HG03045 (cell line): ENCODE results near the gene UGT1A10.

ENCODE experiments used
- ATAC-seq: cut with Tn5 transposase; IDR thresholded peaks from one replicate; pipeline ENCODE4 v1.9.1; 2021; ENCODE audit warnings: mild to moderate bottlenecking, moderate library complexity; ENCODE audit not compliant: unreplicated experiment

Gene UGT1A10

DNA sequence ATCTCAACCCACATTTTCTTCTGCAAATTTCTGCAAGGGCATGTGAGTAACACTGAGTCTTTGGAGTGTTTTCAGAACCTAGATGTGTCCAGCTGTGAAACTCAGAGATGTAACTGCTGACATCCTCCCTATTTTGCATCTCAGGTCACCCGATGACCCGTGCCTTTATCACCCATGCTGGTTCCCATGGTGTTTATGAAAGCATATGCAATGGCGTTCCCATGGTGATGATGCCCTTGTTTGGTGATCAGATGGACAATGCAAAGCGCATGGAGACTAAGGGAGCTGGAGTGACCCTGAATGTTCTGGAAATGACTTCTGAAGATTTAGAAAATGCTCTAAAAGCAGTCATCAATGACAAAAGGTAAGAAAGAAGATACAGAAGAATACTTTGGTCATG, 131.8 kb downstream of the UGT1A10 start:
- no peak for ATAC-seq

DNA sequence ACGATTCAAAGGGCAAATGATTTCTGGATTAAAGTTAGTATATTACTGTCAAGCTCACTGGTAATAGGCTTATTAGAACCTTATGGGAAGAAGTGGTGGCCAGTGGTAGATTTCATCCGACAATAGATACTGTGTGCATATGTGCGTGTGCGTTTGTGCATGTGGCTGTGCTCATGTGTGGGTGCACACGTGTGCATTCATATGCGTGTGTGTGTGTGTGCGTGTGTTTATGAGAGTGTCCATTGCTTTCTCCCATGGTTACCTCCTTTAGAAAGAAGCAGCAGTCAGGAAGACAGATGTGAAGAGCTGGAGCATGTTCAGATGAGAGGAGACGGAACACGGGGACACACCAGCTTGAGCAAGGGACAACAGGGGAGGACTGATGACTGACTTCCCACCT, 133.0 kb downstream of the UGT1A10 start:
- no peak for ATAC-seq

DNA sequence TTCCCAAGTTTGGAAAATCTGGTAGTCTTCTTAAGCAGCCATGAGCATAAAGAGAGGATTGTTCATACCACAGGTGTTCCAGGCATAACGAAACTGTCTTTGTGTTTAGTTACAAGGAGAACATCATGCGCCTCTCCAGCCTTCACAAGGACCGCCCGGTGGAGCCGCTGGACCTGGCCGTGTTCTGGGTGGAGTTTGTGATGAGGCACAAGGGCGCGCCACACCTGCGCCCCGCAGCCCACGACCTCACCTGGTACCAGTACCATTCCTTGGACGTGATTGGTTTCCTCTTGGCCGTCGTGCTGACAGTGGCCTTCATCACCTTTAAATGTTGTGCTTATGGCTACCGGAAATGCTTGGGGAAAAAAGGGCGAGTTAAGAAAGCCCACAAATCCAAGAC, 135.9 kb downstream of the UGT1A10 start:
- ATAC-seq: no peak

DNA sequence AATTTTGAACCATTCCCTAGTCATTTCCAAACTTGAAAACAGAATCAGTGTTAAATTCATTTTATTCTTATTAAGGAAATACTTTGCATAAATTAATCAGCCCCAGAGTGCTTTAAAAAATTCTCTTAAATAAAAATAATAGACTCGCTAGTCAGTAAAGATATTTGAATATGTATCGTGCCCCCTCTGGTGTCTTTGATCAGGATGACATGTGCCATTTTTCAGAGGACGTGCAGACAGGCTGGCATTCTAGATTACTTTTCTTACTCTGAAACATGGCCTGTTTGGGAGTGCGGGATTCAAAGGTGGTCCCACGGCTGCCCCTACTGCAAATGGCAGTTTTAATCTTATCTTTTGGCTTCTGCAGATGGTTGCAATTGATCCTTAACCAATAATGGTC, 136.3 kb downstream of the UGT1A10 start:
- no peak for ATAC-seq

DNA sequence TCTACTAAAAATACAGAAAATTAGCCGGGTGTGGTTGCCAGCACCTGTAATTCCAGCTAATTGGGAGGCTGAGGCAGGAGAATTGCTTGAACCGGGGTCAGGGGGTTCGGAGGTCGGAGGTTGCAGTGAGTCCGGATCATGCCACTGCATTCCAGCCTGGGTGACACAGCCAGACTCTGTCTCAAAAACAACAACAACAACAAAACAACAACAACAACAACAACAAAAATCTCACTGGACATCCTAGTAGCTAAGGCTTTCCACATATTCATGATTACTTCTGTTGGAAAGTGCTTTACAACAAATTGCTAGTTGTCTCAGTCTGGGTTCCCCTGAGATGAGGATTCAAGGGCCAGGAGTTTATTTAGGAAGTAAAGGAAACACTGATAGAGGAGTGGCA, 137.6 kb downstream of the UGT1A10 start:
- ATAC-seq: no peak

DNA sequence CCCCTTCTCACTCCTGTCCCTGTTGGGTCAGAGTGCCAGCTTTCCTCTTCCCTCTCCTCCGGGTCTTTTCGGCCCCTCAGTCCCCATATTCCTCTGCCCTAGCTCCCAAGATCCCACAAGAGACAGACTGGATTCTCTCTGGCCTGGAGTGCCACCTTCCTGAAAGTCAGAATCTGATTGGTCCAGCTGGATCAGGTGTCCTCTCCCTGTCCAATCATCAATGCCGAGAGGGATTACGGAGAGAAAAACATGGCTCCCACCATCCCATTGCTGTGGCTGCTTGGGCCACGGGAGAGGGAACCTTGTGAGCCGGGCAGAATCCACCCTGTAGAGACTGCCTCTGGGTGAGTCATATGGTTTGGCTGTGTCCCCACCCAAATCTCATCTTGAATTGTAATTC, 139.2 kb downstream of the UGT1A10 start:
- ATAC-seq: no peak

DNA sequence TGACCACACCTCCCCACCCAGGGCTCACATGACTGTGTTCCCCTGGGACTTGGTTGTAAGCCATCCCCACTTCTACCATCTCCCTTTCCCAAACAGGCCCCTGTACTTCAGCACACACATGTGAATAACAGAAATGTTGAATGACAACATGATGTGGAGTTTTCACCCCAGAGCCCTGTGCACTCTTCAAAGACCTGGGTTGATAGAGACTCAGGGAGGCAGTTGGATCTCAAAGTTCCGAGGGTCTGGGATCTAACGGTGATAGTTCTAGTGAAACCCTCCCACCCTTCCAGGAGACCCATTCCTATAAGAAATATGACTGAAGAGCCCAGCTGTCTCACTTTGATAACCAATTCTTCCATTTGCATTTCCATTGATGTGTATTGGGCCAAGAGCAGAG, 141.8 kb downstream of the UGT1A10 start, which contains the start of gene MROH2A:
TSS of gene MROH2A (plus strand) at position 301 of the 400 bp plus-strand sequence. CDS start 1,029 bp downstream, outside the sequence.
- ATAC-seq: no peak

DNA sequence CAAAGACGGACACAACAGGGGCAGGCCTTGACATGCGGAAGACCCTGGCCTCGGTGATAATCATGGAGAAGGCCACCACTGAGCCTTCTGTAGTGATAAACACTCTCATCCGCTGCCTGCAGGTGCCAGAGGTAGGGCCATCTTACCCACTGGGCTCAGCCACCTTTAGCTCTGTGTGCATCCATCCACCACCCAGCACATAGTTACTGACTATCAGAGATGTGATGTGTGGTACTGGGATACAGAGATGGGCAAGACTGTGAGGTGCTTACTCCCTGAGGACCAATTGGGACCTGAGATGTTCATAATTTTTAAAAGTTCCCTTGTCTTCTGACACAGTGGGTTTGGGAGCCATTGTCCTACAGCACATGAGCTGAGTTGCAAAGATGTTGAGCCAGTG, 143.5 kb downstream of the UGT1A10 start:
- ATAC-seq: no peak

DNA sequence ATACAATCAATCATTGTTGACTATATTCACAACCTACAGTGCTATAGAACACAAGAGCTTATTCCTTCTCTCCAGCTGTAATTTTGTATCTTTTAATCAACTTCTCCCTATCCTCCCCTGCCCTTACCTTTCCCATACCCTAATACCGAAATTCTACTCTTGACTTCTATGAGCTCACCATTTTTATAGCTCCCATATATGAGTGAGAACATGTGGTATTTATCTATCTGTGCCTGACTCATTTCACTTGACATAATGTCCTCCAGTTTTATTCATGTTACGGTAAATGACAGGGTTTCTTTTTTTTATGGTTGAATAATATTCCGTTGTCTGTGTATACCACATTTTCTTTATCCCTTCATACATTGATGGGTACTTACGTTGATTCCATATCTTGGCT, 144.5 kb downstream of the UGT1A10 start:
- no peak for ATAC-seq

DNA sequence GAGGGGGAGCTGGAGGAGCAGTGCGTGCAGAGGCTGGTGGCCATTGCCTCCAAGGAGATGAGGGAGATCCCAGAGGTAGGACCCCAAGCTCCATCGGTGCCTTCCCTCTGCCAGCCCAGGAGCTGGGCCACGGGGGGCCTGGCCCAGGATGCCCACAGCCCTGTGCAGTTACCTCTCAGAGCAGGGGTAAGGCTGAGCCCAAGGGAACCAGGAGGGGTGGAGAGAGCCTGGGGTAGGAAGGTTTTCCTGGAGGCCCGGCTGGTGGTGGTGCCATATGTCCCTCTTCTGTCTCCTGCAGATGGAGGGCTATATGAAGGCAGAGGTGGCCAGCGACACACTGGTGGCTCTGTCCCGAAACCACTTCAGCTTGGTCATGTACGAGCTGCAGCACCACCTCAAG, 153.3 kb downstream of the UGT1A10 start:
- ATAC-seq: no peak

DNA sequence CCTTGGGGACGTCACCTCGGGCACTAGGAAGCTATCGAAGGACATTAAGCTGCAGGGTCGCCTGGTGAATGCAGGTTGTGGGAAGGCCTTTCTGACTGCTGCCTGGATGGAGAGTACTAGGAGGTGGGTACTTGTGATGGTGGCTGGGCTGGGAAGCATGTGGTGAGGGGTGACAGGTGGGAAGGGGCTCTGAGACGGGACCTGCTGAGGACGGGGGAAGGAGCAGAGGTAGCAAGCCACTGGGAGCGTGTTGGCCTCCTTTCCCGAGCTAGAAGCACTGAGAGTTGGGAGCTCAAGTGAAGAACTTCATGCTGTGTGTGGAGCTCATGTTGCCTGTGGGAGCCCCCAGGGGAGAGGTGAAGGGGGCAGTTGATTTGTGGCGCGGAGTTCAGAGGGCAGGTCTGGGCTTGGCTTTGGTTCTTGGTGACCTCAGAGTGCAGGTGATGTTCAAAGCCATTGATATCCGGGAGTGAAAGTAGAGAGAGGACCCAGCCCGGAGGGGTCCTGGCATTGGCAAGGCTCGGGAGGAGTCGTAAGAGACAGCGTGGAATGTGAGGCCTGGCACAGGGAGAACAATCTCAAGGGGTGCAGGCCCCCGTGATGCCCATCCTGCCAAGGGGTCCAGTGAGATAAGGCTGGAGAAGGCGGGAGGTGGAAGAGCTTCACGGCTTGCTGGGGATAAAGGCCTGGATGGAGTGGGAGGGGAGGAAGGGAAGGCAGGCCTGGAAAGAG, 155.1 kb downstream of the UGT1A10 start:
- no peak for ATAC-seq

DNA sequence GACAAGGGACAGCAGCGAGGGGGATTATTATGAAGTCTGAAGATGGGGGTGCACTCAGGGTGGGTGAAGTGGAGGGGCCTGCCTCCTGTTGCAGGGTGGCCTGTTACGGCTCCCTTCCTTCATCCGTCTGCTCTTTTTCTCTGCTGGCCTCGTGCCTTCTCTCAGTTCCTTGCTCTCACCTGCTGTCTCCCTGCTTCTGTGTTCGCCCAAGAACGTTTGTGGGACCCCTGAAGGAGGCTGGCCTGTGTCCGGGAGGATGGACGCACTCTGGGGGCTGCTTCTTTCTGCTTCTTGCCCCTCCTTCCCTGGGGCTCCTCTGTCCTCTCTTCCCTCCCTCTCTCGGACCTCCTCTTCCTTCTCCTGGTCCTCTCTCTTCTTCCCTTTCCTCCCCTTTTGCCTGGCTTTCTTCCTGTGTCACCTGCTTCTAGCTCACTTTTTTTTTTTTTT, 155.7 kb downstream of the UGT1A10 start:
- ATAC-seq: no peak

DNA sequence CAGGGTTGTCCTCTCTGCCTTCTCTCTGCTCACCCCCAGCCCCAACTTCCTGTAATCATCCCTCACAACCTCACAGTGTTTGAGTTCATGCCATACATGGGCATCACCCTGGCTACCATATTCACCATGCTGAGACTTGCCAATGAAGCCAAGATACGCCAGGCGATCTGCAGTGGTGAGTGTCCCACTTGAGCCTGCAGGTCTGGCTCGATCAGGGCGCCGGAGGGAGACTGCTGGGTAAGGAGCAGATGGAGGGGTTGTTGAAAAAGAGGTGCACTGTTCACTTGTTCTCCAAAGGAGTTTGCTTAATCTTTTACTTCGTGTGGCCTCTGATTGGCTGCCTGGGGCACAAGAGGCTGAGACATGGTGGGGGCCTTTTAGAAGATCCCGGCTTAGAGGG, 156.5 kb downstream of the UGT1A10 start:
- no peak for ATAC-seq

DNA sequence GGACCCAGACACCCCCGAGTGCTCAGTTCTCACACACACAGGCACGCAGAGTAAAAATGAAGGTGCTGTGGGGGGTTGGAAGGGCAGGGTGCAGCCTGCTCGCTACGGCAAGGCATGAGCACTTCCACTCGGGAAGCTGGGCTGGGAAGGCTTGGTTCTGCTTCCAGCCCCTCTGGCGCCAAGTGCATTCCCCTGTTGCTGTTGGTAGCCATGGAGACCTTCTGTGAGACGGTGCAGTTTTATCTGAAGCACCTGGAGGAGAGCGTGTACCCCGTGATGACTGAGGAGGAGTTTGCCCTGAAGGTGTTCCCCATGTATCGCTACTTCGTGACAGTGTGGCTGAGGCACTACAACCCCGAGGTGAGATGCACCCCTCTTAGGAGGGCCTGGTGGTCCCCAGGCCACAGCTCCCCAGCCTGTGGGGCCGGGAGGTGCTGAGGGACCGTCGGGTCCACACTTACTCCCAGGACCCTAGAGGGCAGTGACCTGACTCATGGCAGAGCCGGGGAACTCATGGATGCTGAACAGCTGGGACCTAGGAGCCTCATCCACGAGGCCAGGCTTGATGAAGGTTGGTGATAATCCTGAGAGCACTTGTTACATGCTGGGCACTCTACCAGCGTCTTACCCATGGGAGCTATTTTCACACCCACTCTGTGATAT, 157.3 kb downstream of the UGT1A10 start:
- ATAC-seq: no peak

DNA sequence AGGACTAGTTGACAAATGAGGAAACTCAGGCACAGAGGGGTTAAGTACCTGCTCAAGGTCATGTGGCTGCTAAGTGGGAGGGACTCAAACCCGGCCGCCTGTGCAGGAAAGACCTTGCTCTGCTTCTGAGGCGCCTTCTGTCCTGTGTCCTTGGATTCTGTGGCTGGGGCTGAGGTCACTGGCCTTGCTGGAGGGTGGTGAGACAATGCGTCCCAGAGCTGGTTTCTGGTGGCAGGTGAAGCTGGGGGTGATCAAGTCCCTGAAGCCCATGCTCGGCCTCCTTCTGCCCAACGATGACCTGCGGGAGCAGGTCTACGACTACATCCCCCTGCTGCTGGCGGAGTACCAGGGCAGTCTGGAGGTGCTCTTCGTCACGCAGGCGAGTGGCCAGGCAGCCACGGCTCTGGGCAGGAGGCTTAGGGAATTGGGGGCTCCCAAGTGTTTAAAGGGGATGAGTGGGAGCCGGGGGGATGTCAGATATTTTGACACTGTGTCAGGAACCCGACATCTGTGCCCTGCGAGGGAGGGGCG, 157.9 kb downstream of the UGT1A10 start:
- ATAC-seq: no peak

DNA sequence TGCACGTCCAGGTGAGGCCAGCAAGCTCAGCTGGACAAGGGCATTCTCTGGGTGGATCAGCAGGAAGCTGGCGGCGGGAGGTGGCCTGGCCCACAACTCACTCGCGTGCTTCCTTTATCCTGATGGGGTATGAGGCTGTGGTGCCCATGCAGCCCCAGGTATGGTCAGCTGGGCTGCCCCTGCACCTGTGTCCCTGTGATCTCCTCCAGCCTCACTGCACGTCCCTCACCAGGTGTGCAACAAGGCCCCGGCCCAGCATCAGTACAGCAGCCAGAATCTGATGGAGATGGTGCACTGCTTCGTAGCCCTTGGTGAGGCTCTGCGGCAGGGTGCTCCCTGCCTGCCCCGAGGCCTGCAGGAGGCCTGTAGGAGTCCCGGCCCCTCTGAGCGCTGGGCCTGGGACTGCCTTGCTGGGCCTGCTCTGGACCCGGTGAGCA, 159.5 kb downstream of the UGT1A10 start:
- ATAC-seq: no peak

DNA sequence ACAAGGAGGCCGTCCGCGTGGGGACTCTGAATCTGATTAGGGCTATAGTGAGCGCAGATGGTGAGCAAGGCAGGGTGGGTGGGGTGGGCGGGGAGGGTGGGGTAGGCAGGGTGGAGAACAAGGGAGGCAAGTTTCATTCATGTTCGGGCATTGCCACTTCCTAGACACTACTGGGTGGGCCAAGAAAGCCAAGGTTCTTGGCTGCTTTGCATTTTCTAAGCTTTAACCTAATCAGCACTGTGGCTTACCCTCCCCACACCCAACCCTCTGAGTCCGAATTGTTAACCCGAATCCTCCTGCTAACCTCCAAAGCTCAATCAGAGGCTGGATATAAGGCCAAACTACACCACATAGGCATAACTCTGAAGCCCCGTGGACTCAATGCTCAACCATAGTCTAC, 160.0 kb downstream of the UGT1A10 start:
- no peak for ATAC-seq

DNA sequence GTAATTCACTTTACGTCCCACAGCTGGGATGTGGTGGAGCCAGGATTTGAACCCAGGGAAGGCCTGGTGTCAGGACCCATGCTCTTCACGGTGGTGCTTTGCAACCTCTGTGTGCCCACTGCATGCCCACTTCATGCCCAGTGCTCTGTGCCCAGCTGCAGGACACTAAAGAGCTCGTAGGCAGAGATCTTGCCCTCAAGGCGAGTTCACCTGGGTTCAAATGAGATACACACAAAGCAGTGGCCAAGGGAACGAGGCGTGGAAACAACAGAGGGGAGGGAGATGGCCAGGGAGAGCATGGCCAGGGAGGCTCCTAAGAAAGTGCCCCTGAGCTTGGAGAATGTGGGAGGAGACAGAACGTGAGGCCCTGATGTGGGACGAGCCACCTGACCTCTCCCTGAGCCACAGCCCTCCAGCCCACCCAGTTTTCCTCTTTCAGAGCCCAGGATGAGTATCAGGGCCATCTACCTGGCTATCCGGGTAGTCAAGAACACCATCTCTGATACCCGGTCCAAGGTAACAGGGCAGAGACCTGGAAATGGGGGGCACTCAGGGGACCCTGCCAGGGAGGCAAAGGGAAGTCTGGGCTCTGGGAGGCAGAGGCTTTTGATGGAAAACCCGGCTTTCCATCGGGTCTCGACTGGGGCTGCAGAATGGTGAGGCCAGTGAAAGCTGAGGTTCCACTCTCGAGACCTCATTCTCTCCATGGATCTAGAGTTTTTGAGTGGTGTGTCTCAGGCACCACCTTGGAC, 162.3 kb downstream of the UGT1A10 start:
- ATAC-seq: no peak

DNA sequence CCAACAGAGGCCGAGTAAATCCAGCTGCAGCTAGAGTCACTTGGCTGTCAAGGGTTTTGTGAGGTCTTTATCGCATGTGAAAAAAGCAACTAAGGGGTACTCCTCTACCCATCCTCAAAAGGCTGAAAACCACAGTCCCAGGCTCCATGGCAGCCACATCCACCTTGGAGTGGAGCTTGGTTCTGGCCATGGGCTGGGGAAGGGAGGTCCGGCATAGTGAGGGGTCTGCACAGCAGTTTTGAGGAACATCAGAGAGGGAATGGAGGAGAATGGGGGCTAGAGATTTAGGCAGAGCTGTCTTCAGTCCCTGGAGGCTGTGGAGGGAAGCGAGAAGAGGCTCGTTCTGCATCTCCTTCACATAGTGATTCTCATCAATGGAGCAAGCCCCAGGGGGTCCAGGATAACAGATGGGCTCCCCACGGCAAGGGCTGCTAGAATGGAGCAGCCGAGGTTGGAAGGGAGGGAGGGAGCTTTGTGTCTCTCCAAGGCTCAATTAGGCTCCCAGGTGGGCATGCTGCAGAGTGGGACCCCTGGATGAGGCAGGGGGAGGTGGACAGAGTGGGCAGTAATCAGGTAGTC, 162.9 kb downstream of the UGT1A10 start:
- ATAC-seq: no peak

DNA sequence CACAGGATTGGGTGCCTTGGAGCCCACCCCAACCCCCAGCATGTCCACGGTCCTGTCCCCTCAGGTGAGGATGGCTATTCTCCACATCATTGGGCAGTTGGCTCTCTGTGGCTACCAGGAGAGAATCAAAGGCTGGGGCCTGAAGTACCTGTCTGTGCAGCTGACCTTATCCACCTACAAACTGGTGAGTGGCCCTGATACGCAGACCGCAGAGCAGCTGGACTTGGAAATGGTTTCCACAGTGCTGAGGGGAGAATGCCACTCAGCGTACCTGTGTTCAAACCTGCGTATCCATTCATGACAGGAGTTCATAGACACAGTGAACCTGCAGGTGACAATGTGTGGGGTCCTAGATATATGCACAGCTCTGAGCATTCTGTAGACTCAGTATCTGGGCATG, 163.5 kb downstream of the UGT1A10 start:
- no peak for ATAC-seq

DNA sequence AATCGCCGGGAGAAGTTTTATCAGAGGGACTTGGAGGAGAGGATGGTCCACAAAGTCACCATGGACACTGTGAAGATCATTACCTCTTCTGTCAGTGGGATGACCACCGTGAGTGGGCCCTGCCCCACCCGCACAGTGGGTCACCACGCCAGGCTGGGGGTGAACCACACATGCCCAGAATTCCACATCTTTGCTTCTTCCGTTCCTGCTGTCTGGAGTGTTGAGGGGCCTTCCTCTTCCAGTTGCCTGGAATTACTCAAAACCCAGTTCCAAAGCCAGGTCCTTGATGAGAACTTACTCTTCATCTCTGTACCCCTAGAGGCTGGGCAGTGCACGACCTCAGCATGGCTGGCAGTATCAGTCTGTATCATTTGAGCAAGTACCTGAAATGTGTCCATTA, 164.0 kb downstream of the UGT1A10 start:
- no peak for ATAC-seq
